HCT116 (cell line): ENCODE measurements around the gene CREG1. TPM values are rescaled to one million over a fixed set of nuclear protein-coding genes. Genes with fewer than 3 reads are reported as not detected.

Source experiments
- ATAC-seq: fragments of 200-7000 bp; cut with Tn5 transposase; 2 replicates; pipeline ENCODE4 v1.9.1; 2020; ENCODE audit warnings: mild to moderate bottlenecking, moderate library complexity
- BruUV-seq: library from RNA; stranded (reverse); fragments of 400-500 nt; replicated peaks from 2 replicates; lab custom pipeline; 2021; lab: Mats Ljungman, UMichigan
- CTCF ChIA-PET: fragments of 300-600 bp; sonication (Branson Sonifier 250); formaldehyde crosslinking; loops from one replicate; lab custom pipeline; 2021; ENCODE audit warnings: antibody characterized with exemption; lab: Charles Lee
- POLR2A ChIA-PET: fragments of 300-600, 350-600 bp; sonication (Branson Sonifier 250); formaldehyde crosslinking; loops from one replicate; lab custom pipeline; 2021; ENCODE audit warnings: antibody characterized with exemption; lab: Charles Lee
- RAD21 ChIA-PET, 2 experiments: fragments of 300-600 bp; sonication (Branson Sonifier 250); formaldehyde crosslinking; loops; one replicate each; lab custom pipeline; 2023; ENCODE audit warnings: low total read pairs in 2 of 2; ENCODE audit not compliant: uncharacterized antibody in 2 of 2, unreplicated experiment in 2 of 2, low non-redundant PET in 1 of 2; lab: Charles Lee
- DNase-seq: peaks from one replicate; pipeline ENCODE4 v3.0.0-alpha.2; 2010; ENCODE audit warnings: low read depth, low spot score
- H2AFZ ChIP-seq: fragments of 200-600 bp; shearing (Covaris generic), sonication (generic); 2 replicates; pipeline ENCODE4 v1.6.1; 2017; ENCODE audit warnings: low read depth, mixed run types, mixed read lengths, antibody characterized with exemption, low read length; ENCODE audit not compliant: poor library complexity, severe bottlenecking
- H3K27ac ChIP-seq: 2 replicates; pipeline ENCODE4 v1.5.1; 2012; ENCODE audit warnings: low read depth, low read length
- H3K27me3 ChIP-seq: fragments of 200-600 bp; sonication (generic); 2 replicates; pipeline ENCODE4 v1.6.1; 2016; ENCODE audit warnings: mixed run types, low read length, mixed read lengths; ENCODE audit not compliant: insufficient read depth
- H3K36me3 ChIP-seq, 2 experiments: fragments of 200-500 bp in 1 of 2; fragments of 200-600 bp in 1 of 2; sonication (Bioruptor generic) in 1 of 2; sonication (generic) in 1 of 2; 2 replicates each; pipeline versions ENCODE4 v1.5.1 to v1.6.1; 2014 to 2016; ENCODE audit warnings: low read length in 2 of 2, inconsistent platforms in 1 of 2, mixed read lengths in 1 of 2, mixed run types in 1 of 2; ENCODE audit not compliant: insufficient read depth in 2 of 2, control insufficient read depth in 1 of 2
- H3K4me1 ChIP-seq, 2 experiments: fragments of 200-600 bp in 1 of 2; sonication (generic) in 1 of 2; 2 replicates each; pipeline versions ENCODE4 v1.5.1 to v1.6.1; 2012 to 2017; ENCODE audit warnings: low read length in 2 of 2, inconsistent platforms in 1 of 2, mild to moderate bottlenecking in 1 of 2, mixed read lengths in 1 of 2, mixed run types in 1 of 2, moderate library complexity in 1 of 2; ENCODE audit not compliant: insufficient read depth in 2 of 2, control insufficient read depth in 1 of 2
- H3K4me2 ChIP-seq: fragments of 200-600 bp; sonication (generic); 2 replicates; pipeline ENCODE4 v1.6.1; 2017; ENCODE audit warnings: mixed run types, low read length, mixed read lengths
- H3K4me3 ChIP-seq, 2 experiments: fragments of 200-600 bp in 1 of 2; sonication (generic) in 1 of 2; replicated peaks in 1 of 2; 2 replicates each; pipeline ENCODE4 v1.5.1; 2011 to 2016; ENCODE audit warnings: low read length in 2 of 2, control low read depth in 1 of 2, low read depth in 1 of 2, mild to moderate bottlenecking in 1 of 2, mixed read lengths in 1 of 2, mixed run types in 1 of 2
- H3K79me2 ChIP-seq: fragments of 200-600 bp; sonication (generic); 2 replicates; pipeline ENCODE4 v1.6.1; 2017; ENCODE audit warnings: mild to moderate bottlenecking, mixed run types, low read length, moderate library complexity, mixed read lengths; ENCODE audit not compliant: insufficient read depth
- H3K9ac ChIP-seq: fragments of 200-600 bp; sonication (generic); 2 replicates; pipeline ENCODE4 v1.6.1; 2016; ENCODE audit warnings: low read length, mixed read lengths
- H3K9me2 ChIP-seq: fragments of 200-600 bp; sonication (generic), shearing (Covaris generic); 2 replicates; pipeline ENCODE4 v1.6.1; 2017; ENCODE audit warnings: mixed run types, mild to moderate bottlenecking, moderate library complexity; ENCODE audit not compliant: insufficient read depth
- H3K9me3 ChIP-seq, 2 experiments: fragments of 200-500 bp in 1 of 2; fragments of 200-600 bp in 1 of 2; sonication (Bioruptor generic) in 1 of 2; sonication (generic) in 1 of 2; 2 replicates each; pipeline ENCODE4 v1.6.1; 2014 to 2017; ENCODE audit warnings: low read length in 2 of 2, mixed read lengths in 2 of 2, inconsistent platforms in 1 of 2, low read depth in 1 of 2, mild to moderate bottlenecking in 1 of 2, mixed run types in 1 of 2, moderate library complexity in 1 of 2; ENCODE audit not compliant: control insufficient read depth in 1 of 2, insufficient read depth in 1 of 2
- H4K20me1 ChIP-seq: fragments of 200-600 bp; sonication (generic), shearing (Covaris generic); 2 replicates; pipeline ENCODE4 v1.6.1; 2017; ENCODE audit warnings: mixed run types, mild to moderate bottlenecking, moderate library complexity; ENCODE audit not compliant: insufficient read depth
- EZH2phosphoT487 ChIP-seq: fragments of 200-600 bp; IDR thresholded peaks from 2 replicates; pipeline ENCODE4 v1.6.1; 2018; ENCODE audit warnings: antibody characterized with exemption, borderline replicate concordance
- JUND ChIP-seq: IDR thresholded peaks from 2 replicates; pipeline ENCODE4 v1.6.1; 2012
- POLR2A ChIP-seq: IDR thresholded peaks from 2 replicates; pipeline ENCODE4 v1.7.0; 2011; ENCODE audit warnings: borderline replicate concordance; ENCODE audit not compliant: insufficient read depth, insufficient read length; ENCODE audit errors: extremely low read depth
- TCF7L2 ChIP-seq: IDR thresholded peaks from 2 replicates; pipeline ENCODE4 v1.7.0; 2011; ENCODE audit warnings: borderline replicate concordance, inconsistent platforms; ENCODE audit not compliant: insufficient read depth, insufficient read length; ENCODE audit errors: extremely low read depth
- ZFX ChIP-seq: fragments of 450-650 bp; IDR thresholded peaks from 2 replicates; pipeline ENCODE4 v1.6.1; 2017
- ZNF274 ChIP-seq: fragments of 200-500 bp; sonication (Bioruptor generic); IDR thresholded peaks from 2 replicates; pipeline ENCODE4 v1.6.1; 2014; ENCODE audit warnings: mild to moderate bottlenecking, low read depth, low read length, inconsistent platforms
- intact Hi-C: fragments of 100-400 bp; cut with micrococcal nuclease; formaldehyde crosslinking; loops from 2 replicates; pipeline ENCODE4 v1.10.0; 2022
- total RNA-seq: library from RNA; stranded (reverse); gene quantifications from one replicate; pipeline ENCODE4 v1.2.1, GENCODE V29; 2021; ENCODE audit not compliant: unreplicated experiment

CREG1 gene
- total RNA-seq, 1 experiment from 2014 or later, result 55.7 TPM

GRCh38 chr1:167514288-167514687, 39.3 kb downstream of the CREG1 start:
- H3K27ac ChIP-seq, result no peak overlapping the region
- ChIA-PET RAD21 (no interaction called here), POLR2A (no interaction called here), CTCF (no interaction called here)
- H3K27me3 ChIP-seq, result no peaks in the 10 kb centered on the region
- no peaks in the 10 kb centered on the region for H3K36me3 ChIP-seq
- no peaks in the 10 kb centered on the region for H3K4me1 ChIP-seq
- intact Hi-C loops, result no loop called here
- BruUV-seq, result no TSS peak
- no peak for DNase-seq
- no peak overlapping the region for H3K9ac ChIP-seq
- no peaks in the 10 kb centered on the region for H3K9me2 ChIP-seq
- no peak overlapping the region for H3K4me3 ChIP-seq
- no peaks in the 10 kb centered on the region for H4K20me1 ChIP-seq
- no peak overlapping the region for H2AFZ ChIP-seq
- H3K79me2 ChIP-seq, result no peaks in the 10 kb centered on the region
- no peaks in the 10 kb centered on the region for H3K9me3 ChIP-seq
- TF ChIP-seq EZH2phosphoT487 (no peak), TCF7L2 (no peak), JUND (no peak), ZNF274 (no peak), POLR2A (no peak)
- no peak overlapping the region for H3K4me2 ChIP-seq
- no peak for ATAC-seq

GRCh38 chr1:167512046-167512654, 41.4 kb downstream of the CREG1 start:
- Histone ChIP-seq H3K4me1 (no peaks in the 10 kb centered on the region), H3K9ac (no peak overlapping the region), H3K9me2 (no peaks in the 10 kb centered on the region), H3K36me3 (no peaks in the 10 kb centered on the region), H3K4me3 (no peak overlapping the region), H3K9me3 (no peaks in the 10 kb centered on the region), H4K20me1 (no peaks in the 10 kb centered on the region), H3K27ac (no peak overlapping the region), H3K79me2 (no peaks in the 10 kb centered on the region), H3K4me2 (no peak overlapping the region), H2AFZ (no peak overlapping the region), H3K27me3 (no peaks in the 10 kb centered on the region)
- no TSS peak for BruUV-seq
- intact Hi-C loops, result no loop called here
- DNase-seq (no peak), ATAC-seq (no peak)
- POLR2A ChIA-PET, result no interaction called here
- RAD21 ChIA-PET, result no interaction called here
- no peak for TF ChIP-seq ZFX
- CTCF ChIA-PET, result no interaction called here
